HG03432 (cell line): ENCODE measurements around the gene SH3GL3.

ENCODE experiments used
- ATAC-seq: cut with Tn5 transposase; IDR thresholded peaks from one replicate; pipeline ENCODE4 v1.9.1; 2021; ENCODE audit warnings: mild to moderate bottlenecking, moderate library complexity; ENCODE audit not compliant: unreplicated experiment

The SH3GL3 gene, protein sequence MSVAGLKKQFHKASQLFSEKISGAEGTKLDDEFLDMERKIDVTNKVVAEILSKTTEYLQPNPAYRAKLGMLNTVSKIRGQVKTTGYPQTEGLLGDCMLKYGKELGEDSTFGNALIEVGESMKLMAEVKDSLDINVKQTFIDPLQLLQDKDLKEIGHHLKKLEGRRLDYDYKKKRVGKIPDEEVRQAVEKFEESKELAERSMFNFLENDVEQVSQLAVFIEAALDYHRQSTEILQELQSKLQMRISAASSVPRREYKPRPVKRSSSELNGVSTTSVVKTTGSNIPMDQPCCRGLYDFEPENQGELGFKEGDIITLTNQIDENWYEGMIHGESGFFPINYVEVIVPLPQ

DNA sequence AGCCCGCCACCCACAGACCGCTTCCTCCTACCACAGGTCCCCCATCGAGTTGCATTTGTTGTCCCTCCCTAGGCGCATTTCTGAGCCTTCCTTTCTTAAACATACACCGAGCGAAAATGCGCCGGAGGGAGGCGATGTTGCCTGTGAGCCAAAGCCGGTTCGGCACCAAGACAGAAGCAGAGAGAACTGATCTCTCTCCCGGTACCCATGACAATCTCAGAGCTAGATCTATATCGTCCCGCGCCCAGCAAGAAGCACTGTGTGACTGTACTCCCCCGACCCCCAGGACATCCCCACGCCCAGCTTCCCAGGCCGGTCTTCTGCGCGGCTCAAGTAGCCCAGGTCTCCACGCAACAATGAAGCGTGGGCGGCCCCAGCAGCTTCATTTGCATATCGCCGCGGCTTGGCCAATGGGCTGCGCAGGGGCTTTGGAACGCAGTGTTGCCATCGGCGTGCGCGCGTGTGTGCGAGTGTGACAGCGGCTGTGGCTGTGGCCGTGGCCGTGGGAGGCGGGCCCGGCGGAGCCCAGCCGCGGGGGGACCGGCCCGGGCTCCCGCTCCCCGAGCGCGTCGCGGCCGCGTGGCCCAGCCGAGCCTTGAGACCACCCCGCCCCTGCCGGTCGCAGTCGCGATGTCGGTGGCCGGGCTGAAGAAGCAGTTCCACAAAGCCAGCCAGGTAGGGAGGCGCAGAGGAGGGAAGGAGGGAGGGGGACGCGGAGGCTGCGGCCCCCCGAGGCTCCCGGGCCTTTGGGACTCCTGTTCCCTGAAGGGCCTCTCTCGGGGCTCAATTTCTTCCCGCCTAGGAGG lies at the start of gene SH3GL3:
TSS of gene SH3GL3 (plus strand) at position 438 of the 806 bp plus-strand sequence. CDS start at position 631, 193 bp downstream.
- ATAC-seq, result no peak

DNA sequence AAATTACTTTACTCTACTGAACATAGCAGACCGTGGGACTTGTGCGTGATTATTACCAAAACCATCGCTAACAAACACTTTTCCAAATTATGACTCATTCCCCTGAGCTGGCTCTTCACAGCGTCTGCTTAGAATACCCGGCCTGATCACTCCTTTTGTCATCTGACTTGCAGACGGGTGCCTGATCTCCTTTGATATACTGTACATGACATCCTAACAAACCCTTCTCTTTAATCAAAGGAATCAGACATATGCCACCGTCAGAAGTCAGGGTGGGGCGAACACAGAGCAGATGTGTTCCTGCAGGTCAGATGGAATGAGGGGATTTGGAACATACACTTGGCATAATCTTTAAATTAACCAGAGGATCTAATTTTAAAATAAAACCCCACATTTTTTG lies 48.5 kb upstream of the SH3GL3 start:
- ATAC-seq, result no peak

DNA sequence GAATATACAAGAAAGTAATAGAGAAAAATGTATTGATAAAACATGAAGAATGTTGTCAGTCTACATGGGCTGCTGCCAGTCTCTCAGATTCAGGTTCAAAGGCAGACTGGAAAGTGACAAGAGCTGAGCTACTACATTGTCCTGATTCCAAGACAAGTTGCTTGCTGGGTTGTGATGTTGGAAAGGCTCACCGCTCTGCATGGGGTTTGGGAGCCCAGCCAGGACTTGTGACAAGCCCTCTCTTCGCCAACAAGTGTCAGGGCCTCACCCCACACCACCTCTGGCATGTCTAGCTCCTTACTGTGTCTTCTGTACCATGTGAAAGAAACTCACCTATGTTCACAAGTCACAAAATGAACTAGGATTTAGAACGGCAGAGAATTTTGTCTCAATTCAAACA lies 43.0 kb upstream of the SH3GL3 start:
- no peak for ATAC-seq

DNA sequence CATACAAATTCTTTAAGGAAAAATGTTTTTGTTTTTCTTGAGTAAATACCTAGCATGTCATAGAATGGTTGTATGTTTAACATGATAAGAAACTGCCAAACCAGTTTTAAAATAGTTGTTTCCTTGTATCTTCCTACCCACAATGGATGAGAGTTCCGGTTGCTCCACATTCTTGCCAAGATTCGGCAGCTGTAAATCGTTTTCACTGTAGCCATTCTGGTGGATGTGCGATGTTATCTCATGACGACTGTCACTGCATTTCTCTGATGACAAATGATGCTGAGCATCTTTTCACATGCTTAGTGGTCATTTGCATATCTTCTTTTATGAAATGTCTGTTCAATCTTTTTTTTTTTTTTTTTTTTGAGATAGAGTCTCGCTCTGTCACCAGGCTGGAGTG lies 36.6 kb upstream of the SH3GL3 start:
- no peak for ATAC-seq

DNA sequence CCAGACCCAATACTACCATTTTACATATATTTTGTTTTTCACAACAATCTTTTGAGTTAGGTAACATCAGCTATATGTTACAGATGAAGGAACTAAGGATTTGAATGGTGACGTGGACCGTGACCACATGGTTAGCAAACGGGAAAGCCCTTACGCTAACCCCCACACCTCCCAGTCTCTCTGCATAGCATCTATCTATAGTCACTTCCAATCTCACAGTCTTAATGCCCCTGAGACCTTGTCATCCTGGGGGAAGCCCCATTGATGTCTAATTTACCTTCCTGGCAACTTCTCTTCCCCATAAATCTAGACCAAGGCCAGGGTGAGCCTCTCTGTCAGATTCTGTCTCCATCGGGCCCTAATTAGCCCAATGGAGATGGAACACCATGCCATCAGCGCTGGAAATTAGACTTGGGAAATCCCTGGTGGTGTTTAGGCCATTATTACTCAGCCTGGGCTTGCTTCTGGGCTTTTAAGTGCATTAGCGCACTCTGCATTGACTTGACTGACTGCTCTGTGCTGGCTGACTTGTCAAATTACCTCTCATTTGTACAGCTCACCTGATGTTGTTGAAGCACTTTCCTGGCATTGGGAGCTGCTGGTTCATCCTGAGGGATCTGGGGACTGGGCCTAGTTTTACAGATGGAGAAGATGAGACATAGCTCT lies 34.0 kb upstream of the SH3GL3 start:
- ATAC-seq, result peak; percentile 73

DNA sequence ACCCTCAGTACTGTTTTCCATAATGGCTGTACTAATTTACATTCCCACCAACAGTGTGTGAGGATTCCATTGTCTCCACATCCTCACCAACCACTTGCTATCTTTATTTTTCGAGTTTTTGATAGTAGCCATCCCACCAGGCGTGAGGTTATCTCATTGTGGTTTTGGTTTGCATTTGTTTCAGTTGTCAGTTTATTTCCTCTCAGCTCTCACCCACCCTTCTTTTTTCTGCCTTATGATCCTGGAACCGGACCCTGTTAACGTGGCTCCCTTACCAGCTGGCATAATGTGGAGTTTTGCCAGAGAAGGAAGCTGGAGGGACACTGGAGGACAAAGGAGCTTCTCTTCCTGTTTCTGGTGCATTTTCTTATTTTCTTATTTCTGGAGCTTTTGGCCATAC lies 25.1 kb upstream of the SH3GL3 start:
- ATAC-seq, result no peak

DNA sequence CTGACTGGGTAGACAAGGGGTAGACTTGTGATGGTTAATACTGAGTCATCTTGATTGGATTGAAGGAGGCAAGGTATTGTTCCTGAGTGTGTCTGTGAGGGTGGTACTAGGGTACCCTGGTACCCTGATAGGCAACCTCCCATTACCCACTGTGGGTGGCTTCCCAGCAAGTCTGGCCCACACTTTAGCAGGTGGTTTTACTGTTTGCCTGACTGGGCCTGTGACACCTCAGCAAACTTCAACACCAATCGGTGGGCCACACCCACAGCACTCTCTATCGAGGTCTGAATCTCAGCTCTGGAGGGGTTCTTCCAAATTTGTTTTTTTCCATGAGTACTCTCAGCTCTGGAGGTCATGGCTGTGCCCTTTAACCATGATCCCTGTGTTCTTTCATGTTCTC lies 24.6 kb upstream of the SH3GL3 start:
- no peak for ATAC-seq

DNA sequence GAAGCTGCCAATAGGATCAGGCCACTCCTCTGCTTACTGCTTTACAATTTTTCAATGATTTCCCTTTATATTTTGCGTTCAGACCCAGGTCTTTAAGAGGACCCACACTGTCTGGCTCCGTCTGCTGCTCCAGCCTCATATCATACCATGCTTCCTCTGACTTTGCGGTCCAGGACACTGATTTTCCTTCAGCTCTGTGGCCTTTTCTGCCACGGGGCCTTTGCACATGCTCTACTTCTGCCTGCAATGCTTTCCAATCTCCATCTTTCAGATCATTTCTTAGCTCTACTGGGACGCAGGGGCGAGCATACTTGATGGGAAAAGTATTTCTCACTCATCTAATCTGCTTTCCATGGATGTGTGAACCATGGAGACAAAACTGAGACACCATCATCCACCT lies 23.0 kb upstream of the SH3GL3 start:
- ATAC-seq, result no peak

DNA sequence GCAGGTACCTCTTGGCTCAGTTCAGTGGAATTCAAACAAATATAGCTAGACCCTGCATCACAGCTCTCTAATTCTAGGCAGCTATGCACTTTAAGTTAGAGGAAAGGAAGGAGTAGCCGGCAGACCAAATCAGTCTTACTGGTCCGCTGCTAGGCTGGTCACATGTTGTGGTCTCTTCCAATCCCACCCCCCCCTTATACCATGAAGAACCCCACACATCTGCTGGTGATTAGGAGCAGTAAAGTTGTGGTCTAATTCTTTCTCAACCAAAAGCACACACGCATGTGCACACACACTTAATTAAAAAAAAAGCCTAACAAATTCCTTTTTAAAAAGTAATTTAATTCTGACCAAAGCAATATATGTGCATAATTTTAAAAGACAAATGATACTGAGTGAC lies 16.7 kb upstream of the SH3GL3 start:
- no peak for ATAC-seq

DNA sequence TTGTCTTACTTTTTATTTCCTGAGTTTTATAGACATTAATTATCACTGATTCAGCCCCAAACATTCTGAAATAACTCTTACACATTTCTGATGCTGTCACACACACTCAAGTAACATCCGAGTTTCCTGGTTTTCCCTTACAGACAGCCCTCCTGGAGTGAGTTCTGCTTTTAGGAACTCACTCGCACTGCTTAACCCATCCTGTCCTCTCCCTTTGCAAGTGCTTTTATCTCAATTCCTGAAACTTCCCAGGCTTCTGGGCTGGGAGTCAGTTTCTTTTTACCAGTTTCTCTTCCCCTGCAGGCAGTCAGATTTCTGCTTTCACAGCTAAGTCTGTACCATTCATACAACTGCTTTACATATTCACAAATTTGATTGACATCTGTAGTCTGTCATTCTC lies 15.6 kb upstream of the SH3GL3 start:
- ATAC-seq, result no peak

DNA sequence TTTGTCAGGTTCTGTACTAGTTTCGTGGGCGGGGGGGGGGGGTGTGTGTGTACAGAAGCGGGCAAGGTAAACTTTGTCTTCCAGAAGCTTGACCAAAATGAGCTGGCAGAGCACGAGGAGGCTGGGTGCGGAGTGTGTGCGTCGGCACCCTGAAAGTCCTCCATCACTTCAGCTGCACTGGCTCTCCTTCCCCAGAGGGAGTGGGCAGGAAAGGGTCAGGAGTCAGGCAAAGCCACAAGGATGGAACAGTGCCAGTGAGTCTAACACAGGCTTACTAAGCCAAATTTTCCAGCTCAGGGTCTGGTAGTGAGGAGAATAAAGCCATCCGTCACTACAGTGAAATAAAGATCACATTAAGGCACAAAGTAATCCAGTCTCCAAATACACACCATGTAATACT lies 11.9 kb upstream of the SH3GL3 start:
- ATAC-seq, result no peak

DNA sequence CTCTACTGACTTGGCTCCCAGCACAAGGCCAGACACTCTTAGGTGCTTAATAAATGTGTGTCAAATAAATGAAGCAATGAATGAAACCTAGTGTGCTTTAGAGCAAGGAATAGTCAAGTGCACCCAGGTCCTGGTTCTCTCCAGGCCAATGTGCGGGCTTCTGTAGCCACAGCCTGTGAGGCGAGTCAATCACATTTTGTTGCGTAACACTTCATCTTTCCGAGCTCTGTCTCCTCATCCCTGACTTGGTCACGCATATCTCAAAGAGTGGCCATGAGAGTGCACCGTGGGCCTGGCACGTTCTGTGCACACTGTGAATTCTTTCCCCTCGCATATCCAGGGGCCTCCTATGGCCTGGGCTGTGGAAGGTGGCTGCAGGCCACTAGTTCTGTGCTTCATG lies 11.4 kb upstream of the SH3GL3 start:
- no peak for ATAC-seq

DNA sequence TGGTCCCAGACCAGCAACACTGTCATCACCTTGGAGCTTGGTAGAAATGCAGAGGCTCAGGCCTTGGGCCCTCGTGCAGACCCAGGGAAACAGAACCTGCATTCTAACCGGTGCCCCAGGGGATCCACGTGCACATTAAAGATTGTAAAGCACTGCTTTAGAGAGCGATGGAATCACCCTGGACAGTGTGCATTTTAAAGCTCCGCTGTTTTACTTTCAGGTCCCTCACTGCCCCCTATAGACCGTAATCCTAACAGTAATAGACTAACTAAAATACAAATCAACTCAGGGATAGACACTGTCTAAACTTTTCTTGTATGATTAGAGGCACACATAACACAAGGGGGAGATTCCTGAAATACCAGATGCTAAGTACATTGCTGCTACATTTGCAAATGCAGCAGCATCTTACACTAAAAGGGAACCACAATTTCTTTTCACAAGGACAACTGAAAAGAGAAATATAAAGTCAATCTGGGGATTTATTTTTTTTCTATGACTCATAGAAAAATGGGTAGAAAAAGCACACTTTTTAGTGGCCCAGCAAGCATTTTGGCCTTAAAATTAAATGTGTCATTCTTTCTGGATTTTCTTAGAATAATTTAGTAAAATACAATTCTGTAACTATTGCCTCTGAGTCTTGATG lies 10.5 kb upstream of the SH3GL3 start:
- no peak for ATAC-seq

DNA sequence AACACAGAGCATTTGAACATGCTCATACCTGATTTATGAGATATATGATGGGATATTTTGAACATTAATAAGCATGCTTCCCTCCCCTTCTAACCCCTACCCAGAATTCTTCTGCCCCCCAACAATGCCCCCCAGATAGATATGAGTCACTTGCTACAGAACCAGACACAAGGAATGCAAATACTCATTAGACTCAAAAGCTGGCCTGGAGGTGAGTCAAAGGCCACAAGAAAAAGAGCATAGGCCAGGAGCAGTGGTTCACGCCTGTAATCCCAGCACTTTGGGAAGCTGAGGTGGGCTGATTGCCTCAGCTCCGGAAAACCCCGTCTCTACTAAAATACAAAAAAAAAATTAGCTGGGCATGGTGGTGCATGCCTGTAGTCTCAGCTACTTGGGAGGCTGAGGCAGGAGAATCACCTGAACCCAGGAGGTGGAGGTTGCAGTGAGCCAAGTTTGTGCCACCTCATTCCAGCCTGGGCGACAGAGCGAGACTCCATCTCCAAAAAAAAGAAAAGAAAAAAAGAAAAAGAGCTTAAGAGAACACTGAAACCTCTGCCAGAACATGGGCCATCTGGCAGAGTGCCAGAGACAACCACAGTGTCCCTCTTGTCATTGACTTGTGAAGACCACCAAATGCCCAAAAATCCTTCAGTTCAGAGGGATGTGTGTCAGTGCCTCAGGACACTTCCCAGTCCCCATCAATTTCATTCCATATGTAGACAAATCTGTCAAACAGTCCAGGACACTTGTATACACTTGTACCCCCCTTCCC lies 3.9 kb upstream of the SH3GL3 start:
- ATAC-seq, result no peak

DNA sequence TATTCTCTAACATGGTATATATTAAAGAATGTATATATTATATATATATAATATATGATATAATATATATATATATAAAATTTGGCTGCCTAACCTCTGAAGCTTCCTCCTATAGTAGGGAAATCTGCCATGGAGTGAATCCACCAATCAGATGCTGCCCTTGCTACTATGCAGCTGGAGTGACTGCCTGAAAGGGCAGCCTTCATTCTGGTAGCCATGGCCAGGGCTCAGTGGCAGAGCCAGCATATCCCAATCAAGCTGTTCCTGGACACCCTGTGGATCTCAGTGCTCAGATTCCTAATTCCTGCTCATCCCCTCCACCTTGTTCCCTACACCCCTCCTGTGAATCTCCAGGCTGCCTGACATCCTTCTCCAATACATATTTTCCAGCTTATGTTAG lies 2.2 kb upstream of the SH3GL3 start:
- ATAC-seq, result no peak

DNA sequence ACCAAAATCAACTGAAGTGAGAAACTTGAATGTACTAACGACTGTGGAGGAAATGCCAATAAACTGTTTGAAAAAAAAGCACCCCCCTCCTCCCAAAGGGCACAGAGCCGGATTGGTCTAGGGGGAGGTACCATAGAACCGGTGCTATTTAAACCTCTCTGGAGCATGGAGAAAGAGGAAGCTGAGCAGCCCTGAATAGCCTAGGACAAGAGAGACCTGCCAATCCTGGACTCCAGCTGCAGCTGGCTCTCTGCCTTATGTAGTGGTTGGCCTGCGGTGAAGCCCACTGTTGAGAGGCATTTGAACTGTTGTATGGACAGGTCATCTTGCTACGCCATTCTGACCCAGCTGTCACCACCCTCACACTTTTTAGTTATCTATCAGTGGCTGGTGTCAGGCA lies 1.5 kb upstream of the SH3GL3 start:
- ATAC-seq, result no peak

DNA sequence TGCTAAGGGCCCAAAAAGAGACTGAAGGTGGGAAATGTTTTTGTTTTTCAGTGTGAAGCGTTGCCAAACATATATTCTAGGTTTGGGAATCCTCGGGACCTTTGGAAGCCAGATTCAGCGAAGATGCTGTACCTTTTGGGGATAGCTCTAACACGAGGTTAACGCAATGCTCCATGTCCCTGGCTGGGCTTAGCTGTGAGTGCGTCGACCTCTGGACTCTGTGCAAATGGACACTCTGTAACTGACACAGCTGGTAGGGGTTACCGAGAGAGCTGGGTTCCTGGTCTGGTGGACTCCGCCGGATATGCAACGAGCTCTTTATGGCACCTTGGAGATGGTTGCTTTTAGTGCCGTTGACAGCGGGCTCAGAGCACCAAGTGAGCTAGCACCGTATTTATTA lies 724 bp upstream of the SH3GL3 start:
- ATAC-seq, result no peak

DNA sequence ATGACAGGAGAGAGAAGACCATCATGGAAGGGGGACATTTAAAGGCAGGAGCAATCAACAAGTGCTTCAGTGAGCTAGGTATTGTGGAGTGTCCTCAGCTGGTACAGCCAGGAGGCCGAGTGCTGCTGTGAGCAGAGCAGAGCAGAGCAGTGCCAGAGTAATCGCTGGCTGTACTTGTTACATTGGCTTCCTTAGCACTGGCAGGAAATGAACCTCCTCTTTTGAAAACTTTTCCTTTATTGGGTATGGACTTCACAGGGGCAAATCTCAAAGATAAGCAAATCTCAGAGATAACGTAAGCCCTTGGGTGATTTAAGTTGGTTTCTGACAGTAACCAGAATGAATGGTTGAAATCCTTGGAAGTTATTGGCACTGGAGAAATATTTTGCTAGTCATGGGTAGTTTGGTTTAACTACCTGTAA lies 2.1 kb downstream of the SH3GL3 start:
- ATAC-seq, result no peak

DNA sequence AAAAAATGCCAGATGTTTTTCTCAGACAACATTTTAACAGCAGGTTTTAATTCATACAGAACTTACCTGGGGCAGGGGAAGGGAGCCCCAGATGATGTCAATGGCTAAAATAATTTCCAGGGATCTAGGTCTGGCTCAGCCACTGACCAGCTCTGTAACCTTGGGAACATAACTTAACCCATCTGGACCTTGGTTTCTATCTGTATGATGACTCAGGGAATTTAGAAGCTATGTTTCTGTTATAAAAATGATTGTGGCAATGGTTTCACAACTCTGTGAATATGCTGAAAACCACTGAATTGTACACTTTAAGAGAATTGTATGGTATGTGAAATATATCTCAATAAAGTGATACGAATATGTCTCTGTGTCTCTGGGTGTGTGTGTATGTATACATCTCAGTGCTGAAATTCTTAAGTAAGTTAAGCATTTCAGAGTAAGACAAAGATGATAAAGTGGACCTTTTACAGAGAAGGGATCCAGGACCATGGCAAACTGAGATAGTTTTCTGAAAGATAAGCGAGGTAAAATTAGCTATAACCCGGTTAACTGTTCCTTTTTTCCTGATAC lies 2.9 kb downstream of the SH3GL3 start:
- ATAC-seq, result no peak

DNA sequence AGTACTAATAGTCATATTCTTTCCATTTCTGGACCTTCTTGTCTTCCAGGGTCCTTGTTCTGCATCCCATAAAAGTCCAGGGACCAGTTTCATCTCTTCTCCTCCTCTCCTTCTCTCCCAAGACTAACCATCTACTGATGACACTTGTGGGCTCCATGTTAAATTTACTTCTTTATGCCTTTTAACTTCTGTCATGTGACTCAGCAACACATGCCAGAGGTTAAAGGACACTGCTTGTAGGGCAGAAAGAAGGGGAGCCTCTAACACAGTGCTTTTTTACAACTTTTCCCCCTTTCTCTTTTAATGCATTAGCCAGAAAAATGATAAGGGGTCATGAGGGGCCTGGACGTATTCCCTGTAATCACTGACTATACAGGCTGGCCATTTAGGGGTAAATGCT lies 10.0 kb downstream of the SH3GL3 start:
- ATAC-seq, result no peak
